ENCODE measurements around the gene SGPL1.

SGPL1 gene

GRCh38 chr10:70780370-70780760, 35.4 kb upstream of the SGPL1 start:
- H3K36me3 Mint-ChIP-seq (ENCODE audit: low read depth), result no peaks in the 10 kb centered on the region
- no peak for TF ChIP-seq CTCF (IDR thresholded peaks at IDR 0.05; ENCODE audit: unreplicated experiment in 3 of 3)
- no peaks in the 10 kb centered on the region for H3K9me3 Mint-ChIP-seq
- H3K27ac Mint-ChIP-seq, result peak overlapping the region in 1 of 3 experiments; percentile 41
- H3K27me3 Mint-ChIP-seq (ENCODE audit: low read depth), result peaks cover 6% of the 10 kb centered on the region
- peaks cover 28% of the 10 kb centered on the region for H3K4me1 Mint-ChIP-seq
- no peak overlapping the region for H3K4me3 Mint-ChIP-seq

- Mint-ChIP-seq H3K9me3 (no peaks in the 10 kb centered on the region), H3K27me3 (ENCODE audit: low read depth) (peaks cover 6% of the 10 kb centered on the region), H3K27ac (peak overlapping the region in 1 of 3 experiments; percentile 41), H3K36me3 (ENCODE audit: low read depth) (no peaks in the 10 kb centered on the region), H3K4me1 (peaks cover 28% of the 10 kb centered on the region), H3K4me3 (no peak overlapping the region)
- TF ChIP-seq CTCF (IDR thresholded peaks at IDR 0.05; ENCODE audit: unreplicated experiment in 3 of 3), result no peak
Observed at GRCh38 chr10:70780772-70781171, 35.0 kb upstream of the SGPL1 start.

- no peaks in the 10 kb centered on the region for H3K9me3 Mint-ChIP-seq
- peaks cover 31% of the 10 kb centered on the region for H3K4me1 Mint-ChIP-seq
- no peak for TF ChIP-seq CTCF (IDR thresholded peaks at IDR 0.05; ENCODE audit: unreplicated experiment in 3 of 3)
- no peak overlapping the region for H3K4me3 Mint-ChIP-seq
- peak overlapping the region in 1 of 3 experiments; percentile 61 for H3K27ac Mint-ChIP-seq
- peaks cover 6% of the 10 kb centered on the region for H3K27me3 Mint-ChIP-seq (ENCODE audit: low read depth)
- H3K36me3 Mint-ChIP-seq (ENCODE audit: low read depth), result no peaks in the 10 kb centered on the region
Observed at GRCh38 chr10:70781461-70782051, 34.2 kb upstream of the SGPL1 start.

- Mint-ChIP-seq H3K9me3 (no peaks in the 10 kb centered on the region), H3K27me3 (ENCODE audit: low read depth) (peaks cover 6% of the 10 kb centered on the region), H3K4me3 (no peak overlapping the region), H3K4me1 (peaks cover 38% of the 10 kb centered on the region), H3K36me3 (ENCODE audit: low read depth) (no peaks in the 10 kb centered on the region), H3K27ac (peak overlapping the region; percentile 61 to 82 (median 79))
- TF ChIP-seq CTCF (IDR thresholded peaks at IDR 0.05; ENCODE audit: unreplicated experiment in 3 of 3), result no peak
Observed at GRCh38 chr10:70782086-70782745, 33.5 kb upstream of the SGPL1 start.

- Mint-ChIP-seq H3K4me1 (peaks cover 39% of the 10 kb centered on the region), H3K9me3 (no peaks in the 10 kb centered on the region), H3K36me3 (ENCODE audit: low read depth) (no peaks in the 10 kb centered on the region), H3K4me3 (no peak overlapping the region), H3K27ac (peak overlapping the region; percentile 61 to 82 (median 79)), H3K27me3 (ENCODE audit: low read depth) (peaks cover 6% of the 10 kb centered on the region)
- no peak for TF ChIP-seq CTCF (IDR thresholded peaks at IDR 0.05; ENCODE audit: unreplicated experiment in 3 of 3)
Observed at GRCh38 chr10:70782746-70783680, 32.7 kb upstream of the SGPL1 start.

All from nephron (organoid).